HT1080 (cell line): Measurements from ENCODE around the gene TNFAIP1. TPM values are rescaled to one million over a fixed set of nuclear protein-coding genes. Genes with fewer than 3 reads are reported as not detected.

Experiments used
- DNase-seq: peaks from one replicate; pipeline ENCODE4 v3.0.0-alpha.2; 2015; ENCODE audit warnings: low read depth
- total RNA-seq: library from RNA; depleted of rRNA; stranded (reverse); fragments of >200 nt; shearing (Covaris generic); gene quantifications from 2 replicates; pipeline ENCODE4 v1.2.3, GENCODE V29; 2014; rRNA removed

The TNFAIP1 gene
- total RNA-seq, 1 experiment from 2014 or later: 64.8 TPM

DNA sequence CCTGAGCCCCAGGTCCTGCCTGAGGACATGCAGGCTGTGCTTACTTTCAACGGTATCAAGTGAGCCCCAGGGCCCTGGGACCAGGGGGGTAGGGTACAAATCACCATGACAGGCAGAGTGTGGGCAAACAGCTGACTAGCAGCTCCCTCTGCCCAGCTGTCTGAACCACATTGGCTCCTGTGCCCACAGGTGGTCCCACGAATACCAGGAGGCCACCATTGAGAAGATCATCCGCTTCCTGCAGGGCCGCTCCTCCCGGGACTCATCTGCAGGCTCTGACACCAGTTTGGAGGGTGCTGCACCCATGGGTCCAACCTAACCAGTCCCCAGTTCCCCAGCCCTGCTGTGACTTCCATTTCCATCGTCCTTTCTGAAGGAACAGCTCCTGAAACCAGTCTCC, 60.4 kb downstream of the TNFAIP1 start:
- no peak for DNase-seq

Other genes with a start within 250 kb of the TNFAIP1 start
- gene TMEM97, start 16.6 kb upstream of the TNFAIP1 start, total RNA-seq: 41.3 and 52.9 TPM in 2 replicates
- gene IFT20, start 289 bp upstream of the TNFAIP1 start, total RNA-seq: 48.6 and 63.8 TPM in 2 replicates
- gene POLDIP2, start 21.8 kb downstream of the TNFAIP1 start, total RNA-seq: 173 and 192 TPM in 2 replicates
- not detected in 2 replicates for gene SEBOX, start 29.4 kb downstream of the TNFAIP1 start, total RNA-seq
- gene VTN, start 34.5 kb downstream of the TNFAIP1 start, total RNA-seq: not detected in 2 replicates
- 3.9 and 10.9 TPM in 2 replicates for gene SARM1, start 35.9 kb downstream of the TNFAIP1 start, total RNA-seq
- gene SLC46A1, start 70.5 kb downstream of the TNFAIP1 start, total RNA-seq: 2.2 and 2.4 TPM in 2 replicates
- gene SLC13A2, start 137.9 kb downstream of the TNFAIP1 start, total RNA-seq: not detected in 2 replicates
- not detected in 2 replicates for gene FOXN1, start 170.6 kb downstream of the TNFAIP1 start, total RNA-seq
- 57.8 and 58.4 TPM in 2 replicates for gene UNC119, start 216.9 kb downstream of the TNFAIP1 start, total RNA-seq
- 34.1 and 43.0 TPM in 2 replicates for gene PIGS, start 235.8 kb downstream of the TNFAIP1 start, total RNA-seq
- 17.1 and 18.4 TPM in 2 replicates for gene ALDOC, start 241.1 kb downstream of the TNFAIP1 start, total RNA-seq